Spleen (tissue), 11 donors: ENCODE results near the gene NPC1. TPM values are rescaled to one million over a fixed set of nuclear protein-coding genes. Genes with fewer than 3 reads are reported as not detected.

Experiments used
- DNase-seq: peaks from one replicate; pipeline ENCODE4 v3.0.0-alpha.2; 2020
- H3K27ac ChIP-seq, 8 donors: fragments of 200-600 bp; sonication (generic) in 7 of 8; 1 replicate in 4 of 8; 2 replicates in 4 of 8; pipeline versions ENCODE4 v1.5.0 to v1.8.0; 2016 to 2021; ENCODE audit warnings: inconsistent platforms in 4 of 8, mild to moderate bottlenecking in 4 of 8, moderate library complexity in 1 of 8
- H3K27me3 ChIP-seq, 7 donors: fragments of 200-600 bp; sonication (generic) in 6 of 7; replicated peaks in 1 of 7; 1 replicate in 4 of 7; 2 replicates in 3 of 7; pipeline versions ENCODE4 v1.5.0 to v1.8.0; 2016 to 2021; ENCODE audit warnings: inconsistent platforms in 3 of 7, mild to moderate bottlenecking in 1 of 7
- H3K36me3 ChIP-seq, 6 donors: fragments of 200-600 bp; sonication (generic) in 5 of 6; 1 replicate in 4 of 6; 2 replicates in 2 of 6; pipeline versions ENCODE4 v1.5.0 to v1.8.0; 2016 to 2021; ENCODE audit warnings: inconsistent platforms in 2 of 6
- H3K4me1 ChIP-seq, 6 donors: fragments of 200-600 bp; sonication (generic) in 5 of 6; 1 replicate in 3 of 6; 2 replicates in 3 of 6; pipeline versions ENCODE4 v1.5.0 to v1.8.0; 2016 to 2021; ENCODE audit warnings: inconsistent platforms in 3 of 6
- H3K4me3 ChIP-seq, 8 donors: fragments of 200-600 bp; sonication (generic) in 7 of 8; 1 replicate in 4 of 8; 2 replicates in 4 of 8; pipeline versions ENCODE4 v1.5.0 to v1.8.0; 2016 to 2021; ENCODE audit warnings: inconsistent platforms in 4 of 8, mild to moderate bottlenecking in 4 of 8, moderate library complexity in 2 of 8
- H3K9me3 ChIP-seq, 8 donors: fragments of 200-600 bp; sonication (generic) in 7 of 8; 1 replicate in 4 of 8; 2 replicates in 4 of 8; pipeline versions ENCODE4 v1.5.0 to v1.8.0; 2016 to 2021; ENCODE audit warnings: inconsistent platforms in 4 of 8
- POLR2A ChIP-seq, 3 donors: fragments of 450-650 bp; IDR thresholded peaks; one replicate each; pipeline ENCODE4 v1.5.1; 2017; ENCODE audit warnings: antibody characterized with exemption in 3 of 3, mild to moderate bottlenecking in 1 of 3
- POLR2AphosphoS5 ChIP-seq, 3 donors: sonication (generic); formaldehyde crosslinking; IDR thresholded peaks; one replicate each; pipeline ENCODE4 v1.5.1; 2017; ENCODE audit warnings: antibody characterized with exemption in 3 of 3
- WGBS, 5 donors: extraction: QIAGEN DNeasy Blood & Tissue Kit in 3 of 5; methylation state at CpG; one replicate each; pipeline versions ENCODE4 v1.1.5 to v1.1.7; 2013 to 2018; 5-methylcytosine and 5-hydroxymethylcytosine counted together
- intact Hi-C: fragments of 100-400 bp; cut with DNase I; formaldehyde crosslinking; loops from one replicate; pipeline ENCODE4 v1.15.0; 2023; ENCODE audit warnings: low total_unique reads
- polyA plus RNA-seq, 3 donors: library from polyadenylated mRNA; stranded (reverse); fragments of 200-250 nt; gene quantifications; one replicate each; pipeline ENCODE4 v1.2.1, GENCODE V29; 2013
- total RNA-seq, 7 donors: library from RNA; depleted of rRNA in 3 of 7; stranded (reverse); fragments of >200 nt in 3 of 7; fragmentation: NEBNext Ultra II Directional in 4 of 7; extraction: Animal tissue kit (Norgen Biotek cat#: 25700) in 4 of 7; gene quantifications; one replicate each; pipeline versions ENCODE4 v1.1.0 to v1.2.1, GENCODE V29; 2016 to 2021
- TF ChIP-seq, protein P1 (sequence below), 11 experiments: fragments of 200-600 bp in 7 of 11; fragments of 450-650 bp in 4 of 11; sonication (generic) in 4 of 11; IDR thresholded peaks in 8 of 11; conservative IDR thresholded peaks in 3 of 11; 1 replicate in 7 of 11; 2 replicates in 4 of 11; pipeline versions ENCODE4 v1.4.0 to v1.8.0; 2016 to 2021; ENCODE audit warnings: antibody characterized with exemption in 11 of 11, inconsistent platforms in 4 of 11, mild to moderate bottlenecking in 1 of 11
- donor health status: healthy with polysubstance abuse.
- donor health status: DM: no; HTN: no; CAD: no; lungs with moderate emphysema.
- donor health status: DM: no; HTN: no; CAD: no.
- donor health status: Bipolar disorder and iron deficiency.
- donor health status: healthy.
- donor health status: DM: no; HTN: no; CAD: no.
- donor health status: DM: yes; HTN: yes; CAD: no.

The NPC1 gene
- total and polyA plus RNA-seq, 10 donors, result 8.1 to 84.2 (median 56.0) TPM

DNA sequence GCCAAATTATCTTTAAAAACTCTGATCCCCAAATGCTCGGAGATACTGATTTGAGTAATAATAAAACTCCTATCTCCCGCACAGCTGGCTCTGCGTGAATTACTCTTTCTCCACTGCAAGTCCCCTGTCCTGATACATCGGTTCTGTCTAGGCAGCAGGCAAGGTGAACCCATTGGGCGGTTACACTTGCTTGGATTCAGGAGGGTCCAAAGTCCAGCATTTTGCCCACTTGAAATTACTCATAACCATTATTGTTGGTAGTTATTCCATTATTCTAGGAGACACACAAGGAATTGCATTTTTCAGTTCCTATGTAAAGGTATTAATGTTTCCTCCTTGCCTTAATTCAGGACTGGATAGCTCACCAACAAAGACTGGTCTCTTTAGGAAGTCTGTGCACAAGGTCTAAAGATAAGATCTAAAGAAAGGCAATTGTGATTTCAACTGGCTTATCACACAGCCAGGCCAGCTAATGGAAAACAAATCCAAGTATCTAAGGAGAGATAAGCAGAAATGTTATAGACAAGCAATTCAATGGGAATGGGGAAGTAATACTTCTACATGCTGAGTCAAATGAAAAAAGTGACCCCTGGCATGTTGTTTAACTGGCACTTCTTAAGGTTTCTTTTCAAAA, 23.2 kb upstream of the NPC1 start:
- no peaks in the 10 kb centered on the region for H3K27me3 ChIP-seq
- H3K9me3 ChIP-seq, result no peaks in the 10 kb centered on the region
- no peak overlapping the region for H3K4me3 ChIP-seq
- H3K27ac ChIP-seq, result no peak overlapping the region
- WGBS, 5 donors, result 91 to 97% (median 95%) methylated on average over 5 of the region's 5 CpGs
- no peaks in the 10 kb centered on the region for H3K36me3 ChIP-seq
- DNase-seq, result no peak
- no peaks in the 10 kb centered on the region for H3K4me1 ChIP-seq
- TF ChIP-seq POLR2AphosphoS5 (IDR thresholded peaks at IDR 0.05) (no peak), POLR2A (IDR thresholded peaks at IDR 0.05) (no peak)
- TF ChIP-seq, protein P1, sequence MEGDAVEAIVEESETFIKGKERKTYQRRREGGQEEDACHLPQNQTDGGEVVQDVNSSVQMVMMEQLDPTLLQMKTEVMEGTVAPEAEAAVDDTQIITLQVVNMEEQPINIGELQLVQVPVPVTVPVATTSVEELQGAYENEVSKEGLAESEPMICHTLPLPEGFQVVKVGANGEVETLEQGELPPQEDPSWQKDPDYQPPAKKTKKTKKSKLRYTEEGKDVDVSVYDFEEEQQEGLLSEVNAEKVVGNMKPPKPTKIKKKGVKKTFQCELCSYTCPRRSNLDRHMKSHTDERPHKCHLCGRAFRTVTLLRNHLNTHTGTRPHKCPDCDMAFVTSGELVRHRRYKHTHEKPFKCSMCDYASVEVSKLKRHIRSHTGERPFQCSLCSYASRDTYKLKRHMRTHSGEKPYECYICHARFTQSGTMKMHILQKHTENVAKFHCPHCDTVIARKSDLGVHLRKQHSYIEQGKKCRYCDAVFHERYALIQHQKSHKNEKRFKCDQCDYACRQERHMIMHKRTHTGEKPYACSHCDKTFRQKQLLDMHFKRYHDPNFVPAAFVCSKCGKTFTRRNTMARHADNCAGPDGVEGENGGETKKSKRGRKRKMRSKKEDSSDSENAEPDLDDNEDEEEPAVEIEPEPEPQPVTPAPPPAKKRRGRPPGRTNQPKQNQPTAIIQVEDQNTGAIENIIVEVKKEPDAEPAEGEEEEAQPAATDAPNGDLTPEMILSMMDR (IDR thresholded peaks at IDR 0.05 in 8 of 11, conservative IDR thresholded peaks at IDR 0.05 in 3 of 11), result no peak
- intact Hi-C loops, result no loop called here

DNA sequence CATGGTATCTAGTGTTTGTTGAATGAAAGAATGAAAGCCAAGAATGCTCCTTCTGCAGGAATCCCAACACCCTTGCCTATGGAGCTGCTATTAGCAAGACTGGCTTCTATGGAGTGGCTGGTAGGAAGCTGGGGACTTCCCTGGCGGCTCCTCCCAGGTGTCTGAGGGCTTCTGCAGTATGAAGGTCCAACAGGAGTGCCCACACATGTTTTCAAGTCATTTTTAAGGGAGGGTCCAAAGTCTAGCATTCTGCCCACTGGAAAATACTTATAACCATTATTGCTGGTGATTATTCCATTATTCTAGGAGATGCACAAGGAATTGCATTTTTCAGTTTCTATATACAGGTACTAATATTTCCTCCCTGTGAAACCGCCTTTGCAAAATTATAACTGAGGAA, 21.9 kb upstream of the NPC1 start:
- Histone ChIP-seq H3K27me3 (no peaks in the 10 kb centered on the region), H3K36me3 (no peaks in the 10 kb centered on the region), H3K4me1 (no peaks in the 10 kb centered on the region), H3K4me3 (no peak overlapping the region), H3K27ac (no peak overlapping the region), H3K9me3 (no peaks in the 10 kb centered on the region)
- WGBS, 5 donors, result 65 to 89% (median 84%) methylated on average over 2 of the region's 2 CpGs
- intact Hi-C loops, result no loop called here
- no peak for TF ChIP-seq POLR2AphosphoS5 (IDR thresholded peaks at IDR 0.05)
- TF ChIP-seq POLR2A (IDR thresholded peaks at IDR 0.05), result no peak
- TF ChIP-seq, protein P1 (IDR thresholded peaks at IDR 0.05 in 8 of 11, conservative IDR thresholded peaks at IDR 0.05 in 3 of 11), result no peak
- DNase-seq, result no peak

DNA sequence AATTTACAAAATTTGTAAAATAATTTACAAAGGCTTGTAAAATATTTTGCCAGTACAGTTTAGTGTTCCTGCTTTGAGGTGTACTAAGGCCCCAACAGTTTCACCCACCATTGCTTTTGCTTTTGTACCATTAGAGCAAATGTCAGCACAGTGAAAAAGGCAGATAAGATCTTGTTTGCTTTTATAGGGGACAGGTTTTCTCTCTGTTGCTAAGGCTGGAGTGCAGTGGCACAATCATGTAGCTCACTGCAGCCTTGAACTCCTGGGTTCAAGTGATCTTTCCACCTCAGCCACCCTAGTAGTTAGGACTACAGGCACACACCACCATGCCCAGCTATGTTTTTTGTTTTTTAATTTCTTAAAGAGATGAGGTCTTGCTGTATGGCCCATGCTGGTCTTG, 19.6 kb upstream of the NPC1 start:
- TF ChIP-seq POLR2A (IDR thresholded peaks at IDR 0.05) (no peak), POLR2AphosphoS5 (IDR thresholded peaks at IDR 0.05) (no peak)
- TF ChIP-seq, protein P1 (IDR thresholded peaks at IDR 0.05 in 8 of 11, conservative IDR thresholded peaks at IDR 0.05 in 3 of 11), result no peak
- H3K4me3 ChIP-seq, result no peak overlapping the region
- no peak for DNase-seq
- intact Hi-C loops, result no loop called here
- H3K27ac ChIP-seq, result no peak overlapping the region
- no peaks in the 10 kb centered on the region for H3K27me3 ChIP-seq
- no peaks in the 10 kb centered on the region for H3K9me3 ChIP-seq
- H3K36me3 ChIP-seq, result no peaks in the 10 kb centered on the region
- no peaks in the 10 kb centered on the region for H3K4me1 ChIP-seq

DNA sequence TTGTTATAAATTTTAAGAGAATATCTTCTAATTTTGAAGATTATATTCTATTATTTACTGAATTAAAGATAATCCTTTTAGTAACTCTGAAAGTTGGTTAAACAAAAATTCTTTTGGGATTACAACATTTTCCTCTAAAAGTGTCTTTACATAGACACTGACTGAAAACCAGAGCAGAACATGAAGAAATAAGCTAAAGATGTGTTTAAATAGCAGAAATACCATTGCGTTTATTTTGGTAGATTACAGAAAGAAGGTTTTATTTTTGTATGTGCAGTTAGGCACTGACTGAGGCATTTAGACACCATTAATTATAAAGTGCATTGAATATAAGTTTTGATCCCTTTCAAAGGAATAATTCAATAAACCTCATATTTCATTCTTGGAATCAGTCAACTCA, 13.5 kb upstream of the NPC1 start:
- Histone ChIP-seq H3K4me3 (no peak overlapping the region), H3K36me3 (no peaks in the 10 kb centered on the region), H3K27ac (no peak overlapping the region), H3K4me1 (peaks cover 0 to 7% (median 0%) of the 10 kb centered on the region in 6 donors), H3K27me3 (no peaks in the 10 kb centered on the region), H3K9me3 (no peaks in the 10 kb centered on the region)
- 75 to 97% (median 85%) methylated on average over 1 of the region's 1 CpG for WGBS, 5 donors
- intact Hi-C loops, result no loop called here
- TF ChIP-seq POLR2AphosphoS5 (IDR thresholded peaks at IDR 0.05) (no peak), POLR2A (IDR thresholded peaks at IDR 0.05) (no peak)
- TF ChIP-seq, protein P1 (IDR thresholded peaks at IDR 0.05 in 8 of 11, conservative IDR thresholded peaks at IDR 0.05 in 3 of 11), result no peak
- DNase-seq, result no peak
